ENCODE measurements around the gene DAPK3.

- no peak for TF ChIP-seq CTCF (IDR thresholded peaks at IDR 0.05)
- TF ChIP-seq EP300 (IDR thresholded peaks at IDR 0.05; ENCODE audit: low read depth): no peak
- TF ChIP-seq POLR2A (IDR thresholded peaks at IDR 0.05): no peak
These were observed 26.7 kb downstream of the DAPK3 start for GRCh38 chr19:3944018-3944721.

Measured in transverse colon (tissue), 3 donors.